ENCODE results near the gene PDE6B. TPM values are rescaled to one million over a fixed set of nuclear protein-coding genes. Genes with fewer than 3 reads are reported as not detected.
A peak's percentile ranks its signal among the peaks of the same experiment; 100 is the strongest.

The PDE6B gene
- total and polyA plus RNA-seq, 2 experiments from 2014 or later: 3.4 to 5.0 TPM

DNA sequence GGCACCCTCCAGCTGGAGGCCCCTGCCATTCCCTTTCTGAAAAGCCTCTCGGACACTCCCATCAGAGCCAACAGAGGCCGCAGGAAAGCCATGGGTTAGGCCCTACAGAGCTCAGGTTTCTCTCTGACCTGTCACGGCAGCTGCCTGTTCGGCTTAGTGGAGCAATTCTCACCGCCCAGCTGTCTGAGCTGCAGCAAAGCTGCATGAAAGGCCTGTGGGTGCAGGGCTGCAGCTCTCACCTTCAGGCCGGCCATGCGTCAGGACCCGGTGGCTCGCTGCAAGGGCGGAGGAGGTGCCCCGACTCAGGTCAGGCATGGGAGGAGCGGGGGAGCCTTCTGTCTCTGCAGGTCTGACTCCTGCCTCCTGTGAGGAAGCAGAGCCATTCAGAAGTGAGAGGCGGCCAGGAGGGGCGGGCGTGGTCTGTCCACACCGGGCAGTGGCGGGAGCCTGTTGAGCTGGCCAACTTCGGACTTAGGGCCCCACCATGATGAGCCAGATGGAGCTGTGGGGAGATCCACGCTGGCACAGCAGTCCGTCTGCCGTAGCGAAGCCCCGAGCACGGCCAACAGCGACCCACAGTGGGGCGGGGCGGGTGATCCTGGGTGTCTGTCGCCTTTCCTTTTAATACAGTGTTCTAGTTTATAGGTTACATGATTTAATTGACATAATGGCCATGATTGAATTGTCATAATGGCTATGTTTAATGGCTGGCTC lies 23.4 kb downstream of the PDE6B start:
- H3K36me3 ChIP-seq (ENCODE audit: insufficient read depth): no peaks in the 10 kb centered on the region
- H3K79me2 ChIP-seq (replicated peaks; ENCODE audit: insufficient read depth): no peaks in the 10 kb centered on the region
- H3K4me1 ChIP-seq (ENCODE audit: insufficient read depth): no peaks in the 10 kb centered on the region
- ATAC-seq (peak; percentile 65), DNase-seq (ENCODE audit: low spot score) (no peak)
- no peak overlapping the region for H3K4me3 ChIP-seq
- peaks cover 26% of the 10 kb centered on the region for H3K27me3 Mint-ChIP-seq (ENCODE audit: insufficient read depth, low read depth, poor library complexity)
- no peaks in the 10 kb centered on the region for H3K36me3 Mint-ChIP-seq (ENCODE audit: low read depth)
- H3K27ac Mint-ChIP-seq: no peak overlapping the region
- no peak for TF ChIP-seq ZNF114 (CRISPR knock-in tag; IDR thresholded peaks at IDR 0.05)
- TF ChIP-seq NANOG (IDR thresholded peaks at IDR 0.05; ENCODE audit: borderline replicate concordance): no peak
- TF ChIP-seq STAT1 (IDR thresholded peaks at IDR 0.05; ENCODE audit: unreplicated experiment): no peak
- TF ChIP-seq POLR2AphosphoS5 (IDR thresholded peaks at IDR 0.05; ENCODE audit: low read depth): no peak
- TF ChIP-seq CREB1 (CRISPR knock-in tag; IDR thresholded peaks at IDR 0.05; ENCODE audit: low read depth): no peak
- no peak for TF ChIP-seq EZH2phosphoT487 (IDR thresholded peaks at IDR 0.05; ENCODE audit: unreplicated experiment)
- no peak for TF ChIP-seq ZNF462 (CRISPR knock-in tag; IDR thresholded peaks at IDR 0.05)
- no peak for TF ChIP-seq ZNF331 (CRISPR knock-in tag; IDR thresholded peaks at IDR 0.05; ENCODE audit: low read depth)
- no peak for TF ChIP-seq EZH2 (IDR thresholded peaks at IDR 0.05; ENCODE audit: low read depth, unreplicated experiment)
- TF ChIP-seq, protein P1, sequence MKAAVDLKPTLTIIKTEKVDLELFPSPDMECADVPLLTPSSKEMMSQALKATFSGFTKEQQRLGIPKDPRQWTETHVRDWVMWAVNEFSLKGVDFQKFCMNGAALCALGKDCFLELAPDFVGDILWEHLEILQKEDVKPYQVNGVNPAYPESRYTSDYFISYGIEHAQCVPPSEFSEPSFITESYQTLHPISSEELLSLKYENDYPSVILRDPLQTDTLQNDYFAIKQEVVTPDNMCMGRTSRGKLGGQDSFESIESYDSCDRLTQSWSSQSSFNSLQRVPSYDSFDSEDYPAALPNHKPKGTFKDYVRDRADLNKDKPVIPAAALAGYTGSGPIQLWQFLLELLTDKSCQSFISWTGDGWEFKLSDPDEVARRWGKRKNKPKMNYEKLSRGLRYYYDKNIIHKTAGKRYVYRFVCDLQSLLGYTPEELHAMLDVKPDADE (IDR thresholded peaks at IDR 0.05): no peak
- TF ChIP-seq, protein P2, sequence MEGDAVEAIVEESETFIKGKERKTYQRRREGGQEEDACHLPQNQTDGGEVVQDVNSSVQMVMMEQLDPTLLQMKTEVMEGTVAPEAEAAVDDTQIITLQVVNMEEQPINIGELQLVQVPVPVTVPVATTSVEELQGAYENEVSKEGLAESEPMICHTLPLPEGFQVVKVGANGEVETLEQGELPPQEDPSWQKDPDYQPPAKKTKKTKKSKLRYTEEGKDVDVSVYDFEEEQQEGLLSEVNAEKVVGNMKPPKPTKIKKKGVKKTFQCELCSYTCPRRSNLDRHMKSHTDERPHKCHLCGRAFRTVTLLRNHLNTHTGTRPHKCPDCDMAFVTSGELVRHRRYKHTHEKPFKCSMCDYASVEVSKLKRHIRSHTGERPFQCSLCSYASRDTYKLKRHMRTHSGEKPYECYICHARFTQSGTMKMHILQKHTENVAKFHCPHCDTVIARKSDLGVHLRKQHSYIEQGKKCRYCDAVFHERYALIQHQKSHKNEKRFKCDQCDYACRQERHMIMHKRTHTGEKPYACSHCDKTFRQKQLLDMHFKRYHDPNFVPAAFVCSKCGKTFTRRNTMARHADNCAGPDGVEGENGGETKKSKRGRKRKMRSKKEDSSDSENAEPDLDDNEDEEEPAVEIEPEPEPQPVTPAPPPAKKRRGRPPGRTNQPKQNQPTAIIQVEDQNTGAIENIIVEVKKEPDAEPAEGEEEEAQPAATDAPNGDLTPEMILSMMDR (conservative IDR thresholded peaks at IDR 0.05; ENCODE audit: low read depth in 2 of 2): no peak
- no peak for TF ChIP-seq JUNB (IDR thresholded peaks at IDR 0.05; ENCODE audit: unreplicated experiment)
- TF ChIP-seq, protein P3, sequence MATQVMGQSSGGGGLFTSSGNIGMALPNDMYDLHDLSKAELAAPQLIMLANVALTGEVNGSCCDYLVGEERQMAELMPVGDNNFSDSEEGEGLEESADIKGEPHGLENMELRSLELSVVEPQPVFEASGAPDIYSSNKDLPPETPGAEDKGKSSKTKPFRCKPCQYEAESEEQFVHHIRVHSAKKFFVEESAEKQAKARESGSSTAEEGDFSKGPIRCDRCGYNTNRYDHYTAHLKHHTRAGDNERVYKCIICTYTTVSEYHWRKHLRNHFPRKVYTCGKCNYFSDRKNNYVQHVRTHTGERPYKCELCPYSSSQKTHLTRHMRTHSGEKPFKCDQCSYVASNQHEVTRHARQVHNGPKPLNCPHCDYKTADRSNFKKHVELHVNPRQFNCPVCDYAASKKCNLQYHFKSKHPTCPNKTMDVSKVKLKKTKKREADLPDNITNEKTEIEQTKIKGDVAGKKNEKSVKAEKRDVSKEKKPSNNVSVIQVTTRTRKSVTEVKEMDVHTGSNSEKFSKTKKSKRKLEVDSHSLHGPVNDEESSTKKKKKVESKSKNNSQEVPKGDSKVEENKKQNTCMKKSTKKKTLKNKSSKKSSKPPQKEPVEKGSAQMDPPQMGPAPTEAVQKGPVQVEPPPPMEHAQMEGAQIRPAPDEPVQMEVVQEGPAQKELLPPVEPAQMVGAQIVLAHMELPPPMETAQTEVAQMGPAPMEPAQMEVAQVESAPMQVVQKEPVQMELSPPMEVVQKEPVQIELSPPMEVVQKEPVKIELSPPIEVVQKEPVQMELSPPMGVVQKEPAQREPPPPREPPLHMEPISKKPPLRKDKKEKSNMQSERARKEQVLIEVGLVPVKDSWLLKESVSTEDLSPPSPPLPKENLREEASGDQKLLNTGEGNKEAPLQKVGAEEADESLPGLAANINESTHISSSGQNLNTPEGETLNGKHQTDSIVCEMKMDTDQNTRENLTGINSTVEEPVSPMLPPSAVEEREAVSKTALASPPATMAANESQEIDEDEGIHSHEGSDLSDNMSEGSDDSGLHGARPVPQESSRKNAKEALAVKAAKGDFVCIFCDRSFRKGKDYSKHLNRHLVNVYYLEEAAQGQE (IDR thresholded peaks at IDR 0.05; ENCODE audit: unreplicated experiment): no peak
- no peaks in the 10 kb centered on the region for H3F3A ChIP-seq (replicated peaks; ENCODE audit: low read depth)
- H3K9me3 Mint-ChIP-seq: no peaks in the 10 kb centered on the region; the same call in 2 of the 3 replicates
- H2AFZ ChIP-seq: no peak overlapping the region
- H3K4me3 Mint-ChIP-seq: no peak overlapping the region
- H3K4me1 Mint-ChIP-seq: peaks cover 14% of the 10 kb centered on the region; the same call in 2 of the 3 replicates
- no peak overlapping the region for H3K27ac ChIP-seq (ENCODE audit: low read depth)
- H3K4me2 ChIP-seq: no peak overlapping the region
- 0 out of 2 replicates have a peak, but pooled peaks cover 3% of the 10 kb centered on the region for H3K27me3 ChIP-seq (ENCODE audit: insufficient read depth)
- H3K9me2 ChIP-seq (ENCODE audit: insufficient read depth): no peaks in the 10 kb centered on the region
- no peaks in the 10 kb centered on the region for H4K20me1 ChIP-seq (replicated peaks; ENCODE audit: insufficient read depth)

Measured in GM23338 (cell line).